Upper lobe of right lung (tissue), 1 donor: ENCODE data around the gene CTNNA3. TPM values are rescaled to one million over a fixed set of nuclear protein-coding genes. Genes with fewer than 3 reads are reported as not detected.

Experiments used
- ATAC-seq: fragments of 200-7000 bp; cut with Tn5 transposase; one replicate; pipeline ENCODE4 v1.9.1; 2020; ENCODE audit warnings: mild to moderate bottlenecking, moderate library complexity
- DNase-seq: peaks from one replicate; pipeline ENCODE4 v3.0.0-alpha.2; 2020
- H3K27ac ChIP-seq: fragments of 200-600 bp; one replicate; pipeline ENCODE4 v1.8.0; 2022
- H3K27me3 ChIP-seq: fragments of 200-600 bp; one replicate; pipeline ENCODE4 v1.8.0; 2022; ENCODE audit warnings: mild to moderate bottlenecking
- H3K36me3 ChIP-seq: fragments of 200-600 bp; one replicate; pipeline ENCODE4 v1.8.0; 2022
- H3K4me1 ChIP-seq: fragments of 200-600 bp; one replicate; pipeline ENCODE4 v1.8.0; 2022
- H3K4me3 ChIP-seq: fragments of 200-600 bp; one replicate; pipeline ENCODE4 v1.8.0; 2022; ENCODE audit warnings: mild to moderate bottlenecking
- H3K9me3 ChIP-seq: fragments of 200-600 bp; one replicate; pipeline ENCODE4 v1.8.0; 2022
- intact Hi-C: fragments of 100-400 bp; cut with DNase I; formaldehyde crosslinking; loops from one replicate; pipeline ENCODE4 v1.11.0; 2022
- total RNA-seq: library from RNA; stranded (reverse); fragmentation: NEBNext Ultra II Directional; extraction: Animal tissue kit (Norgen Biotek cat#: 25700); gene quantifications from one replicate; pipeline ENCODE4 v1.2.1, GENCODE V29; 2021
- TF ChIP-seq, protein P1 (sequence below): fragments of 200-600 bp; IDR thresholded peaks from one replicate; pipeline ENCODE4 v1.8.0; 2022; ENCODE audit warnings: antibody characterized with exemption
- donor health status: DM: no; HTN: yes; CAD: no; lungs with severe emphysema.

Gene CTNNA3
- total RNA-seq, 1 donor from 2014 or later, result 0.67 TPM

DNA sequence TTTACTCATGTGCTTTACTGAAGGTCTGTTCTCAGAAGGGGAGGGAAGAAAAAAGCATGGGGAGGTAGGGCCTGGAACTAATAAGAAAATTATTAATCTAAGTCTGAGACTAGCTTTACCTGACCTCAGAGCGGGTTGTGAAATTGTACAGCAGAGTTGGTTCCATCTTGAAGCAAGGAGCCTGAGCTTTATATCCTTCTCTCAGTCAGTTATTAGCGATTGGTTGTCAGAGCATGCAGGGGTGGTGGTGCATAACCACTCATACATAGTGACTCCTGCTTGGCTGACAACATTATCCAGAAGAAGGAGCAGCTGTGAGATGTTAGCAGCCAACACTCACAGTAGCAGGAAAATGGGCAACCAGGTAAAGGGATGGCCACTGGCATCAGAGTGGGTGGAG, 1746.5 kb downstream of the CTNNA3 start:
- H3K4me1 ChIP-seq, result no peaks in the 10 kb centered on the region
- no peak overlapping the region for H3K27ac ChIP-seq
- H3K27me3 ChIP-seq, result no peaks in the 10 kb centered on the region
- H3K9me3 ChIP-seq, result no peaks in the 10 kb centered on the region
- H3K4me3 ChIP-seq, result no peak overlapping the region
- DNase-seq (no peak), ATAC-seq (no peak)
- intact Hi-C loops, result no loop called here
- TF ChIP-seq, protein P1, sequence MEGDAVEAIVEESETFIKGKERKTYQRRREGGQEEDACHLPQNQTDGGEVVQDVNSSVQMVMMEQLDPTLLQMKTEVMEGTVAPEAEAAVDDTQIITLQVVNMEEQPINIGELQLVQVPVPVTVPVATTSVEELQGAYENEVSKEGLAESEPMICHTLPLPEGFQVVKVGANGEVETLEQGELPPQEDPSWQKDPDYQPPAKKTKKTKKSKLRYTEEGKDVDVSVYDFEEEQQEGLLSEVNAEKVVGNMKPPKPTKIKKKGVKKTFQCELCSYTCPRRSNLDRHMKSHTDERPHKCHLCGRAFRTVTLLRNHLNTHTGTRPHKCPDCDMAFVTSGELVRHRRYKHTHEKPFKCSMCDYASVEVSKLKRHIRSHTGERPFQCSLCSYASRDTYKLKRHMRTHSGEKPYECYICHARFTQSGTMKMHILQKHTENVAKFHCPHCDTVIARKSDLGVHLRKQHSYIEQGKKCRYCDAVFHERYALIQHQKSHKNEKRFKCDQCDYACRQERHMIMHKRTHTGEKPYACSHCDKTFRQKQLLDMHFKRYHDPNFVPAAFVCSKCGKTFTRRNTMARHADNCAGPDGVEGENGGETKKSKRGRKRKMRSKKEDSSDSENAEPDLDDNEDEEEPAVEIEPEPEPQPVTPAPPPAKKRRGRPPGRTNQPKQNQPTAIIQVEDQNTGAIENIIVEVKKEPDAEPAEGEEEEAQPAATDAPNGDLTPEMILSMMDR, result no peak
- no peaks in the 10 kb centered on the region for H3K36me3 ChIP-seq

DNA sequence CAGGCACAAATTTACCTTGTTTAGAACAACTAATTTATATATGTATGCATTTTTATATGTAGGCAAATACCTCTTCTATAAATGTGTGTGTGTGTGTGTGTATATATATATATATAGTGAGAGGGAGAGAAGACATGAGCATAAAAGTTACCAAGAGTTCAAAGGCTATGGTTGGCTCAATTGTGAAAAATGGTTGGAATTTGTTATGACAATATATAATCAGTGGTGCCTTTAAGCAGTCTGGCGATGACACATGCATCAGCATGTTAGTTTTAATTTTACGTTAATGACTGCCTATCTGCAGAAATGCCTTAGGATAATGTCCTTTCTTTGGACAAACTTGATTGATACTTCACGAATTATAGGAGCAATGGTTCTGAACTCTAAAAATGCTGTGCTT, 1750.9 kb downstream of the CTNNA3 start:
- TF ChIP-seq, protein P1, result no peak
- Histone ChIP-seq H3K27me3 (no peaks in the 10 kb centered on the region), H3K36me3 (no peaks in the 10 kb centered on the region), H3K4me1 (no peaks in the 10 kb centered on the region), H3K9me3 (no peaks in the 10 kb centered on the region), H3K27ac (no peak overlapping the region), H3K4me3 (no peak overlapping the region)
- intact Hi-C loops, result no loop called here
- DNase-seq, result no peak
- no peak for ATAC-seq

DNA sequence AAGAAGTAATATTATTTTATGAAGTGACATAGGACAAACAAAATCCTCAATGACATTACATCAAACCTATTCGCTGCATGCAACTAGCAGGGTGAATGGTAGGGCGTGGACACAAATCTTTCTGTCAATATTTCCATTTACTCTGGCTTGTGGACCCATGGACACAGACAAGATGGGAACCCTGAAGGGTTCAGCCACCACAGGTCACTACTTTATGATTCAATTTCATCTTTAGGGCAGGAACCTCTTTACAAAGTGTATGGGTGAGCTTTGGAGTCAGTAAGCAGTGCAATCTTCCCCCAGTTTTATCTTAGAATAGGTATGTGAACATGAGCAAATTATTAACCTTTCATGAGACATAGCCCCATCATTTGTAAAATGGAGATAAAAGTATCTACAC, 1752.5 kb downstream of the CTNNA3 start:
- Histone ChIP-seq H3K4me1 (no peaks in the 10 kb centered on the region), H3K4me3 (no peak overlapping the region), H3K9me3 (no peaks in the 10 kb centered on the region), H3K27ac (no peak overlapping the region), H3K27me3 (no peaks in the 10 kb centered on the region), H3K36me3 (no peaks in the 10 kb centered on the region)
- DNase-seq, result no peak
- ATAC-seq, result no peak
- intact Hi-C loops, result no loop called here
- TF ChIP-seq, protein P1, result no peak

DNA sequence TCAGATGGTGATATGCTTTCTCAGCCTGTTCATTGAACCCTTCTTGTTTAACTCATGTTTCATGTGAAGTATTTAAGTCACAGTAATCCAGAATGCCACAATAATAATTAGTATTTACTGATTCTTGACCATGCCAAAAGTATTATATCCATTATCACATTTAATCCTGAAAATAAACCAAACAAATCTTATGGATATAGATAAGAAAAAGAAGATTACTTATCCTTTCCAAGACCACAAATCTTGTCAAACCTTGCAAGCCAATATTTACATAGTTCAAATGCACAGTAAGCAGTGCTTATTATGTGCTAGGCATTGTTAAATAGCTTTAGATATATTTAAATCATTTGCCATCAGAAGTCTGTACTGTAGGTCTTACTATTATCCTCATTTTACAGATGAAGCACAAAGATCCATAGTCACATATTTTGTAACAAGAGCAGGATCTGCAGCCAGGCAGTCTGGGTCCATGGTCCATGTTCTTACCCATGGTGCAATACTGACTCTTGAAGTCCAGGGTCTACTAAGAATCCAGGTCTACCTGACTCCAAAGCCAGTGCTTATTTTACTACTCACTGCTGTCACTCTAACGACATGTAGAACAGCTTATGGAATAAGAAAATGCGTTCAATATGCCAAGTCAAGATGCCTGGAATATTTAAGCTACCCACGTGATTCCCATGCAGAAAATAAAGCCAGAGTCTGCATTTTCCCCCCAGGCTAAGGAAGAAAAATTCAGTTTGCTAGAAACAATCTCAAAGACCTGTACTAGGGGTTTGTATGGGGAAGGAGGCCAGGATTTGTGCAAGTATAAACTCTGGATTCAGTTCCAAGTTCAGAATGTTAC, 1755.0 kb downstream of the CTNNA3 start:
- DNase-seq (no peak), ATAC-seq (no peak)
- TF ChIP-seq, protein P1, result no peak
- no peak overlapping the region for H3K4me3 ChIP-seq
- intact Hi-C loops, result no loop called here
- H3K27ac ChIP-seq, result no peak overlapping the region
- no peaks in the 10 kb centered on the region for H3K4me1 ChIP-seq
- no peaks in the 10 kb centered on the region for H3K36me3 ChIP-seq
- no peaks in the 10 kb centered on the region for H3K27me3 ChIP-seq
- no peaks in the 10 kb centered on the region for H3K9me3 ChIP-seq

DNA sequence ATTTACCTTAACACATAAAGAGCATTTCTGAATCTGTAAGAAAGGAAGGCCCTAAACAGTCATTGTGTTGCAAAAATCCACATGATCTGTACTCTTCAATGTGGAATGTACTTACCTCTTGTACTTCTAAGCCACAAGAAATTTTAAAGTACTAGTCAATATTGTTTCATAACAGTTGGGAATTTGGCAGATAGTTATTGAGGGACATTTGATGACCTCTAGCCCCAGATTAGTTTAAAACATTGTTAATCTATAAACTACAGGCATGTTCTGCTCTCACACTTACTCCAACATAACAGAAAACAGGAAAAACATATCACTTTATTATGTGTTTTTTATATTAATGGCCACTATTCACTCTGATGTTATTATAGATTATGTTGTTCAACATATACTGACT, 1755.9 kb downstream of the CTNNA3 start:
- ATAC-seq (no peak), DNase-seq (no peak)

More for the DNA sequence above, 1755.9 kb downstream of the CTNNA3 start:
- Histone ChIP-seq H3K9me3 (no peaks in the 10 kb centered on the region), H3K27ac (no peak overlapping the region), H3K27me3 (no peaks in the 10 kb centered on the region), H3K36me3 (no peaks in the 10 kb centered on the region), H3K4me1 (no peaks in the 10 kb centered on the region), H3K4me3 (no peak overlapping the region)
- intact Hi-C loops, result no loop called here
- TF ChIP-seq, protein P1, result no peak
